ENCODE data around the gene SLC2A13.
"Not testable (repeated sequence)": the region's sequence is repeated elsewhere in the genome, so short reads cannot be mapped to it uniquely, and the experiment has no call there.

The SLC2A13 gene

GRCh38 chr12:39804898-39805297, 301.0 kb downstream of the SLC2A13 start:
- no peak for DNase-seq (ENCODE audit: low spot score)

GRCh38 chr12:39804479-39804878, 301.4 kb downstream of the SLC2A13 start:
- no peak for DNase-seq (ENCODE audit: low spot score)

GRCh38 chr12:39803151-39803550, 302.7 kb downstream of the SLC2A13 start:
- no peak for DNase-seq (ENCODE audit: low spot score)

GRCh38 chr12:39798977-39799376, 306.9 kb downstream of the SLC2A13 start:
- DNase-seq (ENCODE audit: low spot score) = no peak

GRCh38 chr12:39798429-39798828, 307.5 kb downstream of the SLC2A13 start:
- DNase-seq (ENCODE audit: low spot score) = no peak

GRCh38 chr12:39795481-39795880, 310.4 kb downstream of the SLC2A13 start:
- no peak for DNase-seq (ENCODE audit: low spot score)

GRCh38 chr12:39792938-39793337, 312.9 kb downstream of the SLC2A13 start:
- DNase-seq (ENCODE audit: low spot score) = no peak

- DNase-seq (ENCODE audit: low spot score) = no peak
Measured at GRCh38 chr12:39788239-39788638, 317.6 kb downstream of the SLC2A13 start.

- not testable (repeated sequence) for DNase-seq (ENCODE audit: low spot score)
Measured at GRCh38 chr12:39785814-39786213, 320.1 kb downstream of the SLC2A13 start.

- DNase-seq (ENCODE audit: low spot score) = no peak
Measured at GRCh38 chr12:39782026-39782545, 323.8 kb downstream of the SLC2A13 start.

- no peak for DNase-seq (ENCODE audit: low spot score)
Measured at GRCh38 chr12:39780913-39781446, 324.9 kb downstream of the SLC2A13 start.

- no peak for DNase-seq (ENCODE audit: low spot score)
Measured at GRCh38 chr12:39780411-39780912, 325.4 kb downstream of the SLC2A13 start.

GRCh38 chr12:39779768-39780340, 326.0 kb downstream of the SLC2A13 start:
- DNase-seq (ENCODE audit: low spot score) = no peak

GRCh38 chr12:39777465-39777864, 328.4 kb downstream of the SLC2A13 start:
- DNase-seq (ENCODE audit: low spot score) = no peak

- no peak for DNase-seq (ENCODE audit: low spot score)
Measured at GRCh38 chr12:39773266-39773665, 332.6 kb downstream of the SLC2A13 start.

GRCh38 chr12:39772821-39773259, 333.0 kb downstream of the SLC2A13 start:
- DNase-seq (ENCODE audit: low spot score) = no peak

GRCh38 chr12:39771456-39771855, 334.4 kb downstream of the SLC2A13 start:
- DNase-seq (ENCODE audit: low spot score) = no peak

- DNase-seq (ENCODE audit: low spot score) = peak; percentile 43
Measured at GRCh38 chr12:39764944-39765560, 340.8 kb downstream of the SLC2A13 start.

- no peak for DNase-seq (ENCODE audit: low spot score)
Measured at GRCh38 chr12:39763890-39764169, 342.1 kb downstream of the SLC2A13 start.

GRCh38 chr12:39763071-39763889, 342.6 kb downstream of the SLC2A13 start:
- no peak for DNase-seq (ENCODE audit: low spot score)

GRCh38 chr12:39755478-39755877, 350.4 kb downstream of the SLC2A13 start:
- no peak for DNase-seq (ENCODE audit: low spot score)

GRCh38 chr12:39752482-39753137, 353.3 kb downstream of the SLC2A13 start:
- DNase-seq (ENCODE audit: low spot score) = no peak

All from D341Med (cell line).